Astrocyte (in vitro differentiated cells and primary cell): ENCODE measurements around the gene ABHD11. TPM values are rescaled to one million over a fixed set of nuclear protein-coding genes. Genes with fewer than 3 reads are reported as not detected.

Source experiments
- DNase-seq: peaks from one replicate; pipeline ENCODE4 v3.0.0-alpha.2; 2010; ENCODE audit warnings: low read depth
- FAIRE-seq: peaks from 2 replicates; lab custom pipeline; 2011; peaks lifted over from hg19 to GRCh38; lab: Jason Lieb, UNC
- H2AFZ ChIP-seq: 2 replicates; pipeline ENCODE4 v1.6.0; 2012; ENCODE audit warnings: low read depth, low read length, inconsistent platforms
- H3K27ac ChIP-seq: 2 replicates; pipeline ENCODE4 v1.5.1; 2011; ENCODE audit warnings: low read depth, low read length, inconsistent platforms
- H3K27me3 ChIP-seq: 2 replicates; pipeline ENCODE4 v1.6.0; 2011; ENCODE audit warnings: low read length, inconsistent platforms; ENCODE audit not compliant: insufficient read depth
- H3K36me3 ChIP-seq: 2 replicates; pipeline ENCODE4 v1.5.1; 2011; ENCODE audit warnings: low read length, inconsistent platforms; ENCODE audit not compliant: insufficient read depth
- H3K4me1 ChIP-seq: 2 replicates; pipeline ENCODE4 v1.5.1; 2011; ENCODE audit warnings: low read length, inconsistent platforms; ENCODE audit not compliant: insufficient read depth
- H3K4me2 ChIP-seq: 2 replicates; pipeline ENCODE4 v1.6.0; 2012; ENCODE audit warnings: low read length, inconsistent platforms
- H3K4me3 ChIP-seq: 2 replicates; pipeline ENCODE4 v1.5.1; 2011; ENCODE audit warnings: low read depth, mild to moderate bottlenecking, low read length, inconsistent platforms; ENCODE audit not compliant: insufficient read depth
- H3K79me2 ChIP-seq: 2 replicates; pipeline ENCODE4 v1.6.0; 2012; ENCODE audit warnings: mild to moderate bottlenecking, low read length, inconsistent platforms; ENCODE audit not compliant: insufficient read depth
- H3K9ac ChIP-seq: 2 replicates; pipeline ENCODE4 v1.6.0; 2012; ENCODE audit warnings: mild to moderate bottlenecking, low read length, inconsistent platforms
- H3K9me3 ChIP-seq: 2 replicates; pipeline ENCODE4 v1.5.1; 2012; ENCODE audit warnings: low read depth, mild to moderate bottlenecking, low read length, inconsistent platforms; ENCODE audit not compliant: insufficient read depth
- H4K20me1 ChIP-seq: 2 replicates; pipeline ENCODE4 v1.6.0; 2012; ENCODE audit warnings: low read length, inconsistent platforms; ENCODE audit not compliant: insufficient read depth
- H3K27ac Mint-ChIP-seq: one replicate; pipeline ENCODE4 v1.8.0; 2021; ENCODE audit warnings: mild to moderate bottlenecking, mixed read lengths; ENCODE audit not compliant: unreplicated experiment
- H3K27me3 Mint-ChIP-seq: one replicate; pipeline ENCODE4 v1.8.0; 2021; ENCODE audit warnings: low read depth, mixed read lengths; ENCODE audit not compliant: unreplicated experiment
- H3K36me3 Mint-ChIP-seq: one replicate; pipeline ENCODE4 v1.8.0; 2021; ENCODE audit warnings: low read depth, mixed read lengths; ENCODE audit not compliant: unreplicated experiment
- H3K4me1 Mint-ChIP-seq: one replicate; pipeline ENCODE4 v1.8.0; 2021; ENCODE audit warnings: low read depth, mixed read lengths; ENCODE audit not compliant: unreplicated experiment
- H3K4me3 Mint-ChIP-seq: one replicate; pipeline ENCODE4 v1.8.0; 2021; ENCODE audit warnings: mild to moderate bottlenecking, moderate library complexity, mixed read lengths; ENCODE audit not compliant: unreplicated experiment
- H3K9me3 Mint-ChIP-seq: one replicate; pipeline ENCODE4 v1.8.0; 2021; ENCODE audit warnings: mild to moderate bottlenecking, mixed read lengths; ENCODE audit not compliant: unreplicated experiment
- CTCF ChIP-seq: IDR thresholded peaks from 2 replicates; pipeline ENCODE4 v1.5.1; 2011; ENCODE audit warnings: low read depth, mild to moderate bottlenecking, inconsistent platforms, low read length, moderate library complexity; ENCODE audit not compliant: insufficient read depth
- EZH2 ChIP-seq: IDR thresholded peaks from 2 replicates; pipeline ENCODE4 v1.6.1; 2012; ENCODE audit warnings: mild to moderate bottlenecking, low read length, inconsistent platforms; ENCODE audit not compliant: insufficient read depth
- total RNA-seq: library from RNA; stranded (reverse); gene quantifications from 2 replicates; pipeline ENCODE4 v1.2.1, GENCODE V29; 2021

The ABHD11 gene
- total RNA-seq, 1 donor from 2014 or later = 10.8 TPM

DNA sequence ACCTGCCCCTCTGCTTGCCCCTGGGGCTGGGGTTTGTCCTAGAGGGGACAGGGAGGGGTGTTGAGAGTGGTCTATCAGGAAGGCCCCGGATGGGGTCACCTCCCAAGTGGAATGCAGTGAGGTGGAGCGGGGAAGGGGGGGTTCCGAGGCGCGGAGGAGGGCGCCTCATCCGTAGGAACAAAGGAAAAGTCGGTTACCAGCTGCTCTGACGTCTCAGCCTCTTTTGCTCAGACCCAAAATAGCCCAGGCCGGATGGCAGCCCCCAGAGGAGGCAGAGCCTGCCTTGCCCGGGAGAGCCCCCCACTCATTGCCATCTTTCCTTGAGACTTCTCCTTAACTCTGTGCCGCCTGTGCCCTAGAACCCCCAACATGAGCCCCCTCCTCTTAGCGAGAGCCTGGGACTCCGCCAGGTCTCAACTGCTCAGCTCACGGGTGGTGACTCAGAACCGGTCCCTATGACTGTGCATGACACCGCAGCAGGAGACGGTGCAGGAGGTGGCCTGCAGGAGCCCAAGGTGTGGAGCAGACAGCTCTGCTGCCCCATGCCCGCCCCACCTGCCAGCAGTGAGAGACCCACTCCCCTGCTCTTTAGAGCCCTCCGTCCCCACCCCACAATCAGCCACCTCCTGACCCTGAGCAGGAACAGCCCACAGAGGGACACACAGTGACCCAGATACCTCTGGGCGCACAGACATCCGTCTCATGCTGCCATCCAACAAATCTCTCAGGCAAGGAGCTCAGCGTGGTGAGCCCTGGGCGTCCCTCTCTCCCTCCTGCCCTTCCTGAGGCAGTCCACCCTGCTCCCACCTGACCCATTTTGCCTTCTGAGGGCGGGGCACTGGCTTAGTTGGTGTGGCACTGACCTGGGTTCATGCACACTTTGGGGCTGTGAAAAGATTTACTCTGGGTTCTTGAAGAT, 32.2 kb downstream of the ABHD11 start:
- peaks cover 12% of the 10 kb centered on the region for H3K36me3 ChIP-seq
- DNase-seq = peak; percentile 61
- H3K27me3 Mint-ChIP-seq = no peaks in the 10 kb centered on the region
- peak overlapping the region; percentile 87 for H3K27ac ChIP-seq
- no peak for FAIRE-seq
- H3K9me3 ChIP-seq = no peaks in the 10 kb centered on the region
- no peaks in the 10 kb centered on the region for H3K9me3 Mint-ChIP-seq
- TF ChIP-seq CTCF (no peak), EZH2 (no peak)
- peaks cover 17% of the 10 kb centered on the region for H3K36me3 Mint-ChIP-seq
- H3K4me3 Mint-ChIP-seq = no peak overlapping the region
- peaks cover 80% of the 10 kb centered on the region for H4K20me1 ChIP-seq
- peaks cover 59% of the 10 kb centered on the region for H3K79me2 ChIP-seq
- no peaks in the 10 kb centered on the region for H3K27me3 ChIP-seq
- H3K4me1 ChIP-seq = peaks cover 43% of the 10 kb centered on the region
- H3K4me1 Mint-ChIP-seq = peaks cover 11% of the 10 kb centered on the region
- no peak overlapping the region for H3K27ac Mint-ChIP-seq
- H3K4me3 ChIP-seq = no peak overlapping the region
- H3K4me2 ChIP-seq = peak overlapping the region; percentile 62
- peak overlapping the region; percentile 76 for H3K9ac ChIP-seq
- H2AFZ ChIP-seq = no peak overlapping the region

- Histone ChIP-seq H3K4me1 (peaks cover 41% of the 10 kb centered on the region), H3K9ac (peak overlapping the region; percentile 76), H3K36me3 (peaks cover 15% of the 10 kb centered on the region), H4K20me1 (peaks cover 78% of the 10 kb centered on the region), H3K27ac (peak overlapping the region; percentile 87), H3K79me2 (peaks cover 50% of the 10 kb centered on the region), H3K9me3 (no peaks in the 10 kb centered on the region), H3K4me2 (peak overlapping the region; percentile 62), H3K4me3 (no peak overlapping the region), H3K27me3 (no peaks in the 10 kb centered on the region), H2AFZ (no peak overlapping the region)
- no peaks in the 10 kb centered on the region for H3K9me3 Mint-ChIP-seq
- DNase-seq (no peak), FAIRE-seq (no peak)
- peaks cover 11% of the 10 kb centered on the region for H3K4me1 Mint-ChIP-seq
- H3K4me3 Mint-ChIP-seq = no peak overlapping the region
- TF ChIP-seq CTCF (no peak), EZH2 (no peak)
- H3K27me3 Mint-ChIP-seq = no peaks in the 10 kb centered on the region
- no peak overlapping the region for H3K27ac Mint-ChIP-seq
- peaks cover 17% of the 10 kb centered on the region for H3K36me3 Mint-ChIP-seq
These were observed 33.1 kb downstream of the ABHD11 start for GRCh38 chr7:73705551-73705920.
